ENCODE results near the gene CNGA3. TPM values are rescaled to one million over a fixed set of nuclear protein-coding genes. Genes with fewer than 3 reads are reported as not detected.

CNGA3 gene
- total RNA-seq, 4 donors from 2014 or later, result 0.40 to 1.8 (median 1.6) TPM; not detected in 1

GRCh38 chr2:98390571-98391476 is 44.6 kb downstream of the CNGA3 start:
- no peak for DNase-seq
- H3K4me3 ChIP-seq, result no peak overlapping the region
- intact Hi-C loops (cut with DNase I; ENCODE audit: low total_unique reads), result no loop called here
- H3K27me3 ChIP-seq, result no peaks in the 10 kb centered on the region
- H3K27ac ChIP-seq, result no peak overlapping the region
- WGBS, 2 donors (ENCODE audit: low coverage in 1 of 2), result 85 to 88% methylated on average over 12 to 19 of the region's 19 CpGs
- no peaks in the 10 kb centered on the region for H3K9me3 ChIP-seq
- TF ChIP-seq CTCF (IDR thresholded peaks at IDR 0.05), result no peak
- TF ChIP-seq POLR2A (IDR thresholded peaks at IDR 0.05), result no peak
- TF ChIP-seq POLR2AphosphoS5 (IDR thresholded peaks at IDR 0.05), result no peak
- H3K4me1 ChIP-seq, result no peaks in the 10 kb centered on the region
- in situ Hi-C loops (cut with MboI; ENCODE audit: low pct_ligation_motif_present in 1 of 4, low pct_unique_long_range_greater_than_20kb in 1 of 4, low sequenced_read_pairs in 3 of 4), result loop anchor here in 2 of 4 donors (25.0 kb wide), 1 partner anchor 579 kb away; no protein-coding TSS in a partner anchor
- H3K36me3 ChIP-seq, result no peaks in the 10 kb centered on the region

DNA sequence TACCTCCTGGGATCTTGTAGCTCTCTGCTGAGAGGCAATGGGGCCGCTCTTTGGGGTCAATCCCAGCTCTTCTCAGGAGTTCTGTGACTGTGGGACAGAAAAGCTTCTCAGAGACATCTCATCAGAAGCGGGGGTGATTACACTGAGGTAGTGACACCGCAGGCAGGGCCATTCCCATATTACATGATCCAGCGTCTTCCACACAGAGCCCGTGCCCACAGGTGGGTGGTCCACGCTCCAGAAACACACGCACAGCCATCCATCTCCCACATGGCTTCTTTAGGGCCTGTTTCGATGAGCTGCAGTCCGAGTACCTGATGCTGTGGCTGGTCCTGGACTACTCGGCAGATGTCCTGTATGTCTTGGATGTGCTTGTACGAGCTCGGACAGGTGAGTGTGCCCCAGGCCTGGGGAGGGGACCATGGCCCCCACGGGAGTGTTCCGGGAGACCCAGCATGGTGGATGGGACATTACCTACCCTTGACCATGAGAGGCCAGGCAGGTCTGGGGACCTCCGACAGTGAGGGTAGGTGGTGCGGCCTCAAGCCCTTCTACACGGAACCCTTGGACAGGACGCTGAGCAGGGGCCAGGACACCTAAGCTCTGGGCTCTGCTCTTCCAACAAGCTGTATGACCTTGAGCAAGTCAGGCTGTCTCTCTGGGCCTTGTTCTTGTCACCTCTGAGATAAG is 45.5 kb downstream of the CNGA3 start:
- intact Hi-C loops (cut with DNase I; ENCODE audit: low total_unique reads), result no loop called here
- Histone ChIP-seq H3K4me3 (no peak overlapping the region), H3K27ac (no peak overlapping the region), H3K4me1 (no peaks in the 10 kb centered on the region), H3K36me3 (no peaks in the 10 kb centered on the region), H3K27me3 (no peaks in the 10 kb centered on the region), H3K9me3 (no peaks in the 10 kb centered on the region)
- DNase-seq, result no peak
- in situ Hi-C loops (cut with MboI; ENCODE audit: low pct_ligation_motif_present in 1 of 4, low pct_unique_long_range_greater_than_20kb in 1 of 4, low sequenced_read_pairs in 3 of 4), result loop anchor here in 2 of 4 donors (25.0 kb wide), 1 partner anchor 579 kb away; no protein-coding TSS in a partner anchor
- WGBS, 2 donors (ENCODE audit: low coverage in 1 of 2), result 80 to 93% methylated on average over 1 to 17 of the region's 18 CpGs
- TF ChIP-seq POLR2AphosphoS5 (IDR thresholded peaks at IDR 0.05) (no peak), CTCF (IDR thresholded peaks at IDR 0.05) (no peak), EP300 (IDR thresholded peaks at IDR 0.05; ENCODE audit: low read depth) (no peak), POLR2A (IDR thresholded peaks at IDR 0.05) (no peak)

- no peak overlapping the region for H3K27ac ChIP-seq
- no peak for DNase-seq
- TF ChIP-seq CTCF (IDR thresholded peaks at IDR 0.05), result no peak
- no peak for TF ChIP-seq EP300 (IDR thresholded peaks at IDR 0.05; ENCODE audit: low read depth)
- no peak for TF ChIP-seq POLR2AphosphoS5 (IDR thresholded peaks at IDR 0.05)
- no peak for TF ChIP-seq POLR2A (IDR thresholded peaks at IDR 0.05)
- in situ Hi-C loops (cut with MboI; ENCODE audit: low pct_ligation_motif_present in 1 of 4, low pct_unique_long_range_greater_than_20kb in 1 of 4, low sequenced_read_pairs in 3 of 4) (loop anchor here in 2 of 4 donors (25.0 kb wide), 1 partner anchor 581 kb away; no protein-coding TSS in a partner anchor), intact Hi-C loops (cut with DNase I; ENCODE audit: low total_unique reads) (no loop called here)
- 85% methylated on average over 5 of the region's 5 CpGs; no CpG with 5 or more reads in 1 of the 2 donors for WGBS, 2 donors (ENCODE audit: low coverage in 1 of 2)
- peaks cover 4% of the 10 kb centered on the region for H3K27me3 ChIP-seq
- H3K36me3 ChIP-seq, result no peaks in the 10 kb centered on the region
- no peaks in the 10 kb centered on the region for H3K9me3 ChIP-seq
- H3K4me3 ChIP-seq, result no peak overlapping the region
- H3K4me1 ChIP-seq, result no peaks in the 10 kb centered on the region
Measured at GRCh38 chr2:98393354-98393753, 47.1 kb downstream of the CNGA3 start.

- TF ChIP-seq POLR2AphosphoS5 (IDR thresholded peaks at IDR 0.05) (no peak), POLR2A (IDR thresholded peaks at IDR 0.05) (no peak)
- in situ Hi-C loops (cut with MboI; ENCODE audit: low pct_ligation_motif_present in 1 of 4, low pct_unique_long_range_greater_than_20kb in 1 of 4, low sequenced_read_pairs in 3 of 4), result loop anchor here in 2 of 4 donors (25.0 kb wide), 1 partner anchor 582 kb away; no protein-coding TSS in a partner anchor
- intact Hi-C loops (cut with DNase I; ENCODE audit: low total_unique reads), result no loop called here
- Histone ChIP-seq H3K4me3 (no peak overlapping the region), H3K9me3 (no peaks in the 10 kb centered on the region), H3K27ac (no peak overlapping the region), H3K27me3 (peaks cover 4% of the 10 kb centered on the region), H3K4me1 (no peaks in the 10 kb centered on the region), H3K36me3 (no peaks in the 10 kb centered on the region)
- 72 to 86% methylated on average over 3 of the region's 3 CpGs for WGBS, 2 donors (ENCODE audit: low coverage in 1 of 2)
- no peak for DNase-seq
Measured at GRCh38 chr2:98394595-98395153, 48.4 kb downstream of the CNGA3 start.
